K562 (cell line): ENCODE results near the gene CELSR3. TPM values are rescaled to one million over a fixed set of nuclear protein-coding genes. Genes with fewer than 3 reads are reported as not detected.
A peak's percentile ranks its signal among the peaks of the same experiment; 100 is the strongest.

Experiments
- ATAC-seq: fragments of 200-7000 bp; cut with Tn5 transposase; 3 replicates; pipeline ENCODE4 v1.9.1; 2020; ENCODE audit warnings: moderate library complexity
- BruUV-seq: library from RNA; stranded (reverse); fragments of 400-500 nt; replicated peaks from 2 replicates; lab custom pipeline; 2021; lab: Mats Ljungman, UMichigan
- CTCF ChIA-PET: fragments of 300-600 bp; formaldehyde crosslinking; extraction: SDS; loops from one replicate; lab custom pipeline; 2021; ENCODE audit warnings: low intra/inter-chr PET ratio; lab: Yijun Ruan, JAX
- POLR2A ChIA-PET: fragments of 300-600, 350-650 bp; sonication (Branson Sonifier 250); formaldehyde crosslinking; extraction: SDS; loops from one replicate; lab custom pipeline; 2021; ENCODE audit warnings: antibody characterized with exemption, inconsistent platforms; lab: Yijun Ruan, JAX
- DNase-seq, 4 experiments: peaks; one replicate each; pipeline versions ENCODE4 v3.0.0 to v3.0.0-alpha.2; 2011 to 2018; ENCODE audit warnings: low spot score in 3 of 4, mixed read lengths in 3 of 4; ENCODE audit errors: extremely low read depth in 1 of 4
- FAIRE-seq: peaks from 2 replicates; lab custom pipeline; 2011; peaks lifted over from hg19 to GRCh38; lab: Jason Lieb, UNC
- H2AFZ ChIP-seq: 2 replicates; pipeline ENCODE4 v1.6.0; 2011; ENCODE audit warnings: low read depth, low read length, control low read depth, inconsistent platforms
- H3K27ac ChIP-seq: fragments of 200-600 bp; 3 replicates; pipeline ENCODE4 v1.8.0; 2011; ENCODE audit warnings: low read depth, mild to moderate bottlenecking, control low read depth, inconsistent platforms, low read length, moderate library complexity, mixed read lengths; ENCODE audit errors: extremely low read depth
- H3K27me3 ChIP-seq, 2 experiments: fragments of 300-600 bp in 1 of 2; 2 replicates in 1 of 2; 3 replicates in 1 of 2; pipeline versions ENCODE4 v1.6.0 to v1.8.0; 2011; ENCODE audit warnings: inconsistent platforms in 2 of 2, low read length in 2 of 2, mild to moderate bottlenecking in 1 of 2, mixed read lengths in 1 of 2, moderate library complexity in 1 of 2; ENCODE audit not compliant: control insufficient read depth in 2 of 2, insufficient read depth in 2 of 2
- H3K36me3 ChIP-seq: fragments of 300-600 bp; 3 replicates; pipeline ENCODE4 v1.8.0; 2011; ENCODE audit warnings: mild to moderate bottlenecking, low read length, inconsistent platforms; ENCODE audit not compliant: control insufficient read depth, insufficient read depth
- H3K4me1 ChIP-seq, 2 experiments: fragments of 200-600 bp in 1 of 2; replicated peaks in 1 of 2; 2 replicates in 1 of 2; 3 replicates in 1 of 2; pipeline versions ENCODE4 v1.5.1 to v1.8.0; 2011; ENCODE audit warnings: inconsistent platforms in 2 of 2, low read length in 2 of 2, mild to moderate bottlenecking in 1 of 2, mixed read lengths in 1 of 2, moderate library complexity in 1 of 2; ENCODE audit not compliant: control insufficient read depth in 2 of 2, insufficient read depth in 2 of 2
- H3K4me2 ChIP-seq: 2 replicates; pipeline ENCODE4 v1.6.1; 2011; ENCODE audit warnings: low read length, control low read depth, inconsistent platforms, mixed read lengths; ENCODE audit not compliant: insufficient read depth
- H3K4me3 ChIP-seq: fragments of 200-600 bp; sonication (generic), shearing (Covaris generic); 2 replicates; pipeline ENCODE4 v1.5.1; 2016; ENCODE audit warnings: control low read depth, inconsistent platforms
- H3K79me2 ChIP-seq: fragments of 200-600 bp; 3 replicates; pipeline ENCODE4 v1.8.0; 2011; ENCODE audit warnings: low read length, inconsistent platforms; ENCODE audit not compliant: control insufficient read depth, insufficient read depth
- H3K9ac ChIP-seq, 2 experiments: 2 replicates each; pipeline versions ENCODE4 v1.6.0 to v1.6.1; 2011; ENCODE audit warnings: low read depth in 2 of 2, low read length in 2 of 2, control low read depth in 1 of 2, inconsistent platforms in 1 of 2, mild to moderate bottlenecking in 1 of 2, mixed read lengths in 1 of 2; ENCODE audit not compliant: insufficient read depth in 1 of 2
- H3K9me1 ChIP-seq: one replicate; pipeline ENCODE4 v1.6.0; 2011; ENCODE audit warnings: inconsistent platforms, mild to moderate bottlenecking, low read length, moderate library complexity; ENCODE audit not compliant: control insufficient read depth, insufficient read depth
- H3K9me3 ChIP-seq: replicated peaks from 2 replicates; pipeline ENCODE4 v1.5.1; 2011; ENCODE audit warnings: low read depth, low read length, inconsistent platforms; ENCODE audit not compliant: control insufficient read depth, insufficient read depth
- H4K20me1 ChIP-seq: replicated peaks from 2 replicates; pipeline ENCODE4 v1.6.1; 2011; ENCODE audit warnings: low read length, inconsistent platforms, mixed read lengths; ENCODE audit not compliant: control insufficient read depth, insufficient read depth
- CBFA2T2 ChIP-seq: fragments of 450-650 bp; conservative IDR thresholded peaks from 2 replicates; pipeline ENCODE4 v1.6.1; 2017; ENCODE audit warnings: mild to moderate bottlenecking
- CBFA2T3 ChIP-seq: fragments of 450-650 bp; IDR thresholded peaks from 2 replicates; pipeline ENCODE4 v1.6.1; 2017
- CCNT2 ChIP-seq: IDR thresholded peaks from 2 replicates; pipeline ENCODE4 v1.6.1; 2011; ENCODE audit warnings: borderline replicate concordance, low read depth, mild to moderate bottlenecking, moderate library complexity, mixed read lengths, low read length; ENCODE audit not compliant: insufficient read length; ENCODE audit errors: extremely low read depth
- ELF2 ChIP-seq: fragments of 250-450 bp; sonication (Bioruptor Pico); IDR thresholded peaks from 2 replicates; pipeline ENCODE4 v1.5.0; 2021; ENCODE audit warnings: mild to moderate bottlenecking
- NR2F6 ChIP-seq: fragments of 450-650 bp; formaldehyde crosslinking; IDR thresholded peaks from 2 replicates; pipeline ENCODE4 v1.4.0; 2020; ENCODE audit warnings: mild to moderate bottlenecking
- RBM34 ChIP-seq: fragments of 200-400 bp; formaldehyde crosslinking; IDR thresholded peaks from 2 replicates; pipeline ENCODE4 v1.6.1; 2018; ENCODE audit warnings: low read length, borderline replicate concordance; ENCODE audit not compliant: insufficient read depth
- TCF3 ChIP-seq: sonication (generic); formaldehyde crosslinking; IDR thresholded peaks from 2 replicates; pipeline ENCODE4 v1.4.0; 2020; ENCODE audit warnings: mild to moderate bottlenecking, missing genetic modification reagents
- ZNF165 ChIP-seq: fragments of 250-450 bp; sonication (Bioruptor Pico); IDR thresholded peaks from 2 replicates; pipeline ENCODE4 v1.4.0; 2020; ENCODE audit warnings: borderline replicate concordance
- ZNF232 ChIP-seq: sonication (generic); formaldehyde crosslinking; IDR thresholded peaks from 2 replicates; pipeline ENCODE4 v1.8.0; 2022; ENCODE audit warnings: mild to moderate bottlenecking, missing genetic modification reagents
- ZNF75A ChIP-seq: fragments of 450-650 bp; formaldehyde crosslinking; IDR thresholded peaks from 2 replicates; pipeline ENCODE4 v1.4.0; 2020; ENCODE audit warnings: mild to moderate bottlenecking
- WGBS: fragments of 100-300 bp; shearing (Covaris generic); methylation state at CpG from one replicate; pipeline ENCODE4 v1.1.6; 2016; ENCODE audit warnings: low coverage, mixed read lengths; ENCODE audit not compliant: insufficient coverage; ENCODE audit errors: missing lambda C conversion rate; 5-methylcytosine and 5-hydroxymethylcytosine counted together
- in situ Hi-C: fragments of 300-500 bp; cut with MboI; formaldehyde crosslinking; loops from 4 replicates; pipeline ENCODE4 v1.15.0; 2018; ENCODE audit warnings: inconsistent platforms, mixed read lengths
- intact Hi-C: fragments of 100-400 bp; cut with micrococcal nuclease; formaldehyde crosslinking; loops from 2 replicates; pipeline ENCODE4 v1.14.2; 2022
- polyA plus RNA-seq, 8 experiments: library from polyadenylated mRNA; depleted of rRNA in 4 of 8; stranded (reverse) in 5 of 8; unstranded in 3 of 8; fragments of >200 nt; fragmentation: Nextera tagmentation in 2 of 8; fragmentation: Illumina TruSeq in 1 of 8; extraction: Ambion mirVana in 2 of 8; extraction: Trizol in 1 of 8; gene quantifications; 2 replicates each; pipeline versions ENCODE4 v1.2.1 to v1.2.3, GENCODE V29; 2011 to 2014; ENCODE audit warnings: inconsistent platforms in 1 of 8, missing spikeins in 1 of 8
- total RNA-seq, 7 experiments: library from RNA; depleted of rRNA in 6 of 7; stranded (reverse); fragments of >200 nt in 6 of 7; fragmentation: Illumina TruSeq in 2 of 7; extraction: Trizol in 2 of 7; gene quantifications; 2 replicates each; pipeline versions ENCODE4 v1.2.1 to v1.2.3, GENCODE V29; 2011 to 2021; ENCODE audit warnings: low replicate concordance in 1 of 7
- TF ChIP-seq, protein P1 (sequence below): fragments of 250-450 bp; sonication (Bioruptor Pico); IDR thresholded peaks from 2 replicates; pipeline ENCODE4 v1.5.0; 2021; ENCODE audit warnings: mild to moderate bottlenecking, moderate library complexity

CELSR3 gene
- total and polyA plus RNA-seq, 9 of the 15 experiments (the other 6 are each of a cell fraction or from before 2014, with no cell fraction given), result 0.10 to 2.7 (median 0.76) TPM

DNA sequence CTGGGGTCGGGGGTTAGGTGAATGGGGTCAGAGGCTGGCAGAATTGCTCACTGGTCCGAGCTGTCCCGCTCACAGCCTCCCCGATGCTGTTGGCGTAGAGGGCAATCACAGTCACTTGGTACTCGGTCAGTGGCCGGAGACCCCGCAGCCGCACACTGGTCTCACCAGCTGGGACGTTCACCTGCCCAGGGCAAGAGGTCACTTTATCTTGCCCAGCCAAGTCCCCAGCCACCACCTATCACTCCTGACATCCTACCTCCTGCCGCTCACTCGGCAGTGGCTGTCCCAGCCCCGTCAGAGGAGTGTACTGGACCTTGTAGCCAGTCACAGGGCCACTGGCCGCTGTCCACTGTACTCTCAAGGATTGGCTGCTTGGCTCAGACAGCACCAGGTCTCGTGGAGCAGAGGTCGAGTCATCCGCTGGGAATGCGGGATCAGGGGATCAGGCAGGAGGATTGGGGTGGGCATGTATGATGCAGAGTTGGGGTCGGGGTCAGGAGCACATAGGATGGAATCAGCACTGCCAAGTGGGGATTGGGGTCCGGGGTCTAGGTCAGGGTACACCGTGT, 70.1 kb downstream of the CELSR3 start:
- Histone ChIP-seq H3K4me2 (no peak overlapping the region), H3K36me3 (0 out of 3 replicates have a peak, but pooled peaks cover 4% of the 10 kb centered on the region), H3K9me3 (no peaks in the 10 kb centered on the region), H3K27ac (no peak overlapping the region), H3K4me1 (peaks cover 12 to 48% of the 10 kb centered on the region in 2 experiments; a peak in 4 of 5 replicates), H2AFZ (no peak overlapping the region), H3K79me2 (no peaks in the 10 kb centered on the region), H4K20me1 (no peaks in the 10 kb centered on the region), H3K27me3 (peaks cover 0 to 31% of the 10 kb centered on the region in 2 experiments; a peak in 3 of 5 replicates), H3K4me3 (no peak overlapping the region), H3K9ac (peak overlapping the region in 1 of 2 experiments; percentile 68; a peak in 2 of 4 replicates), H3K9me1 (no peaks in the 10 kb centered on the region)
- intact Hi-C loops, result no loop called here
- 18% methylated on average over 12 of the region's 21 CpGs for WGBS
- no TSS peak for BruUV-seq
- ChIA-PET CTCF (no interaction called here), POLR2A (interaction anchor here (1.0 kb wide), 1 partner anchor 153 kb away, joined by 4 read pairs; no protein-coding TSS in a partner anchor)
- ATAC-seq (0 out of 3 replicates have a peak, but pooled peaks have one; percentile 8), FAIRE-seq (no peak), DNase-seq (peak in 1 of 4 experiments; percentile 27)
- in situ Hi-C loops, result no loop called here
- TF ChIP-seq ELF2 (CRISPR knock-in tag), result no peak
- no peak for TF ChIP-seq RBM34
- TF ChIP-seq TCF3 (CRISPR knock-in tag), result 0 out of 2 replicates have a peak, but pooled peaks have one; percentile 27
- TF ChIP-seq ZNF75A (CRISPR knock-in tag), result no peak
- TF ChIP-seq, protein P1, sequence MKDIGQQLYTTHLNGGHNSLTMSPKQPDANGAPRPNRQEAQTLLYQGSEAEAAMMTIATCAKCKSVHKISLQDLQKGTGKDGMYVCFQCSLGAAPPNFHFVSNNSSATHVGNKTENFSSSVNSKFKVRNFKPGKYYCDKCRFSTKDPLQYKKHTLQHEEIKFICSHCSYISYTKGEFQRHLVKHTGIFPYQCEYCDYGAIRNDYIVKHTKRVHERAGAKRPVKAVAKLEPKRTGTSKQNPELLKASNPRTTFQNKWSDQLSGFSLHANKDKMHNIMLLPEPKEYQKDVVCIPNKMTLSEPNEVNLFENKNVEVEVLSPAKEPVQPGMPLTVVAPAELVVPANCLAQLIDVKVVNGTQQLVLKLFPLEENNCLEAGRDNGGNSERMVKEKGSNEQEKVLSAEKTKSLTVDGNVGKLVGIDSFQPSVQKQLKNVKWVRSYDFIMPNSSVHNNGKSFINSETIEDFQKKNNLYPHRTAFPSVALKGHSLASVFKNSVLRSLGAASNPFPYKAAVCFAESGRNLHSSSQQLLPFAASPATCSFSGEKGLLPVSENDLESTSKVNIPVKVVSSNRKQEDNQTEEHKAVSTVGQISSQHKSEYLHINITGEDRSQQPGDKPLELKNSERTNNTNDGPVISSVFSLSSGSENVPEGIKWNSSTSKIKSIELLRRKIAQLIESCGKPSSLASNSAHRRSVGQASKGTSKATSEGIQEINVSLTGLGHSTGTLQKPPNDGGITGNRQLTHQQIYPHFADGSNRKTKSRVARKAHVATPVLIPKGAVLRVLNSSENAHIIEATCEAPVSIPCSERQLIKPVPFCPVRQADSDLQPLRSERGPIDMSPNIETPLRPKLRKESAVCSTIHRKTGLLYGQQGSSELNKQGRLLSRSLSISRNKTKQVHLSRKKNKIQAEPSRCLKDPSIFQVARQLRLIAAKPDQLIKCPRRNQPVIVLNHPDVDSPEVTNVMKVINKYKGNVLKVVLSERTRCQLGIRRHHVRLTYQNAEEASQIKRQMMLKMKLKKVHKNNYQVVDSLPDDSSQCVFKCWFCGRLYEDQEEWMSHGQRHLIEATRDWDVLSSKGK (CRISPR knock-in tag), result no peak
- TF ChIP-seq CBFA2T3, result peak; percentile 60
- TF ChIP-seq CBFA2T2, result peak; percentile 33
- TF ChIP-seq CCNT2, result no peak
- no peak for TF ChIP-seq ZNF232
- TF ChIP-seq ZNF165 (CRISPR knock-in tag), result no peak
- TF ChIP-seq NR2F6 (CRISPR knock-in tag), result no peak
